ENCODE measurements around the gene FGF14. TPM values are rescaled to one million over a fixed set of nuclear protein-coding genes. Genes with fewer than 3 reads are reported as not detected.
A peak's percentile ranks its signal among the peaks of the same experiment; 100 is the strongest.

FGF14 gene
- total RNA-seq, 4 donors from 2014 or later: 0.08 to 1.4 (median 0.22) TPM

GRCh38 chr13:101698400-101698799 is 703.4 kb downstream of the FGF14 start:
- 49% methylated on average over 2 of the region's 2 CpGs for WGBS
- DNase-seq (ENCODE audit: low spot score in 2 of 2): no peak
- Histone ChIP-seq H3K4me1 (peaks cover 7% of the 10 kb centered on the region), H3K36me3 (no peaks in the 10 kb centered on the region), H3K4me3 (no peak overlapping the region), H3K27me3 (no peaks in the 10 kb centered on the region), H3K27ac (no peak overlapping the region), H3K9me3 (no peaks in the 10 kb centered on the region)
- no peak for TF ChIP-seq POLR2AphosphoS5 (IDR thresholded peaks at IDR 0.05)
- no peak for TF ChIP-seq EP300 (IDR thresholded peaks at IDR 0.05)
- no peak for TF ChIP-seq POLR2A (IDR thresholded peaks at IDR 0.05)
- TF ChIP-seq CTCF (IDR thresholded peaks at IDR 0.05): no peak

- H3K4me3 ChIP-seq: no peak overlapping the region
- peaks cover 7% of the 10 kb centered on the region for H3K4me1 ChIP-seq
- H3K9me3 ChIP-seq: no peaks in the 10 kb centered on the region
- no peak for TF ChIP-seq POLR2A (IDR thresholded peaks at IDR 0.05)
- no peak for TF ChIP-seq POLR2AphosphoS5 (IDR thresholded peaks at IDR 0.05)
- TF ChIP-seq CTCF (IDR thresholded peaks at IDR 0.05): no peak
- TF ChIP-seq EP300 (IDR thresholded peaks at IDR 0.05): no peak
- no peaks in the 10 kb centered on the region for H3K27me3 ChIP-seq
- no peak for DNase-seq (ENCODE audit: low spot score in 2 of 2)
- no peaks in the 10 kb centered on the region for H3K36me3 ChIP-seq
- 71% methylated on average over 3 of the region's 3 CpGs for WGBS
- H3K27ac ChIP-seq: no peak overlapping the region
Measured at GRCh38 chr13:101697745-101698144, 704.1 kb downstream of the FGF14 start.

- no peak overlapping the region for H3K27ac ChIP-seq
- DNase-seq (ENCODE audit: low spot score in 2 of 2): peak in 1 of 2 donors; percentile 67
- no peaks in the 10 kb centered on the region for H3K9me3 ChIP-seq
- no peaks in the 10 kb centered on the region for H3K36me3 ChIP-seq
- TF ChIP-seq POLR2A (IDR thresholded peaks at IDR 0.05): no peak
- TF ChIP-seq POLR2AphosphoS5 (IDR thresholded peaks at IDR 0.05): peak in 1 of 3 donors; percentile 34
- peaks cover 6% of the 10 kb centered on the region for H3K4me1 ChIP-seq
- H3K27me3 ChIP-seq: no peaks in the 10 kb centered on the region
- no peak overlapping the region for H3K4me3 ChIP-seq
- WGBS: 71% methylated on average over 4 of the region's 4 CpGs
Measured at GRCh38 chr13:101695870-101696516, 705.9 kb downstream of the FGF14 start.

GRCh38 chr13:101691341-101691860 is 710.4 kb downstream of the FGF14 start:
- Histone ChIP-seq H3K4me3 (no peak overlapping the region), H3K4me1 (no peaks in the 10 kb centered on the region), H3K27me3 (no peaks in the 10 kb centered on the region), H3K36me3 (no peaks in the 10 kb centered on the region), H3K27ac (no peak overlapping the region), H3K9me3 (no peaks in the 10 kb centered on the region)
- no peak for TF ChIP-seq EP300 (IDR thresholded peaks at IDR 0.05)
- no peak for TF ChIP-seq CTCF (IDR thresholded peaks at IDR 0.05)
- TF ChIP-seq POLR2AphosphoS5 (IDR thresholded peaks at IDR 0.05): no peak
- no peak for TF ChIP-seq POLR2A (IDR thresholded peaks at IDR 0.05)
- WGBS: 73% methylated on average over 3 of the region's 3 CpGs
- no peak for DNase-seq (ENCODE audit: low spot score in 2 of 2)

GRCh38 chr13:101690871-101691270 is 711.0 kb downstream of the FGF14 start:
- no peak for DNase-seq (ENCODE audit: low spot score in 2 of 2)
- TF ChIP-seq CTCF (IDR thresholded peaks at IDR 0.05): no peak
- TF ChIP-seq POLR2AphosphoS5 (IDR thresholded peaks at IDR 0.05): no peak
- TF ChIP-seq POLR2A (IDR thresholded peaks at IDR 0.05): no peak
- TF ChIP-seq EP300 (IDR thresholded peaks at IDR 0.05): no peak
- 24% methylated on average over 2 of the region's 2 CpGs for WGBS
- Histone ChIP-seq H3K9me3 (no peaks in the 10 kb centered on the region), H3K27ac (no peak overlapping the region), H3K27me3 (no peaks in the 10 kb centered on the region), H3K4me3 (no peak overlapping the region), H3K4me1 (no peaks in the 10 kb centered on the region), H3K36me3 (no peaks in the 10 kb centered on the region)
